ENCODE measurements around the gene TDRD1.

DNA sequence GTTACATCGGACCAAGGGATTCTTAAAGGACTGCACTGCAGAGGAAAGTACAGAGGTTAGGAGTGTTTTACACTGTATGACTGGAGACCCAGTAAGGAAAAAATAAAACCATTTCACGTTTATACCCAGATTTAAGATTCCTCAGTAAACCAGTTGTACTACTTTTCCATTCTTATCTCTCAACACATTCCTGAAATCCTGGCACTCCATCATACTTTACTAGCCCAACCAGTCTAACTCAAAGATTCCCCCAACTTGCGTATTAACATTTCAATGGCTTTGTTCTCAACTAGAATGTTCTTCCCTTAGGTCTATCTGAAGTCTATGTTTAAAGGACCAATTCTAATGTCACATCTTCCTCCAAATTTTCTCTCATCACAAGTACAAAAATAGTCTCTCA lies 13.1 kb upstream of the TDRD1 start:
- TF ChIP-seq, protein P1, sequence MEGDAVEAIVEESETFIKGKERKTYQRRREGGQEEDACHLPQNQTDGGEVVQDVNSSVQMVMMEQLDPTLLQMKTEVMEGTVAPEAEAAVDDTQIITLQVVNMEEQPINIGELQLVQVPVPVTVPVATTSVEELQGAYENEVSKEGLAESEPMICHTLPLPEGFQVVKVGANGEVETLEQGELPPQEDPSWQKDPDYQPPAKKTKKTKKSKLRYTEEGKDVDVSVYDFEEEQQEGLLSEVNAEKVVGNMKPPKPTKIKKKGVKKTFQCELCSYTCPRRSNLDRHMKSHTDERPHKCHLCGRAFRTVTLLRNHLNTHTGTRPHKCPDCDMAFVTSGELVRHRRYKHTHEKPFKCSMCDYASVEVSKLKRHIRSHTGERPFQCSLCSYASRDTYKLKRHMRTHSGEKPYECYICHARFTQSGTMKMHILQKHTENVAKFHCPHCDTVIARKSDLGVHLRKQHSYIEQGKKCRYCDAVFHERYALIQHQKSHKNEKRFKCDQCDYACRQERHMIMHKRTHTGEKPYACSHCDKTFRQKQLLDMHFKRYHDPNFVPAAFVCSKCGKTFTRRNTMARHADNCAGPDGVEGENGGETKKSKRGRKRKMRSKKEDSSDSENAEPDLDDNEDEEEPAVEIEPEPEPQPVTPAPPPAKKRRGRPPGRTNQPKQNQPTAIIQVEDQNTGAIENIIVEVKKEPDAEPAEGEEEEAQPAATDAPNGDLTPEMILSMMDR (IDR thresholded peaks at IDR 0.05): no peak
- no peak for TF ChIP-seq POLR2A (IDR thresholded peaks at IDR 0.05)
